K562 (cell line): ENCODE data around the gene SLC7A8. TPM values are rescaled to one million over a fixed set of nuclear protein-coding genes. Genes with fewer than 3 reads are reported as not detected.

Experiments
- BRCA1 ChIP-seq, 2 experiments: fragments of 450-650 bp in 1 of 2; sonication (generic) in 1 of 2; formaldehyde crosslinking in 1 of 2; IDR thresholded peaks; 2 replicates each; pipeline versions ENCODE4 v1.5.0 to v1.6.1; 2017 to 2020; ENCODE audit warnings: mild to moderate bottlenecking in 1 of 2, missing genetic modification reagents in 1 of 2
- CBFA2T3 ChIP-seq: fragments of 450-650 bp; IDR thresholded peaks from 2 replicates; pipeline ENCODE4 v1.6.1; 2017
- HLTF ChIP-seq: fragments of 450-650 bp; IDR thresholded peaks from 2 replicates; pipeline ENCODE4 v1.6.1; 2016
- PBX2 ChIP-seq, 2 experiments: IDR thresholded peaks in 1 of 2; conservative IDR thresholded peaks in 1 of 2; 2 replicates each; pipeline ENCODE4 v1.6.1; 2016; ENCODE audit warnings: low read depth in 2 of 2, mild to moderate bottlenecking in 1 of 2, missing compliant biosample characterization in 1 of 2, missing genetic modification characterization in 1 of 2, moderate library complexity in 1 of 2
- RUNX1 ChIP-seq: sonication (generic); IDR thresholded peaks from 2 replicates; pipeline ENCODE4 v1.6.1; 2016; ENCODE audit warnings: antibody characterized with exemption, low read depth
- ZNF644 ChIP-seq: fragments of 200-800 bp; sonication (Bioruptor generic); IDR thresholded peaks from 2 replicates; pipeline ENCODE4 v1.6.1; 2016; ENCODE audit warnings: low read depth, missing genetic modification characterization, missing compliant biosample characterization
- polyA plus RNA-seq, 8 experiments: library from polyadenylated mRNA; depleted of rRNA in 4 of 8; stranded (reverse) in 5 of 8; unstranded in 3 of 8; fragments of >200 nt; fragmentation: Nextera tagmentation in 2 of 8; fragmentation: Illumina TruSeq in 1 of 8; extraction: Ambion mirVana in 2 of 8; extraction: Trizol in 1 of 8; gene quantifications; 2 replicates each; pipeline versions ENCODE4 v1.2.1 to v1.2.3, GENCODE V29; 2011 to 2014; ENCODE audit warnings: inconsistent platforms in 1 of 8, missing spikeins in 1 of 8
- total RNA-seq, 7 experiments: library from RNA; depleted of rRNA in 6 of 7; stranded (reverse); fragments of >200 nt in 6 of 7; fragmentation: Illumina TruSeq in 2 of 7; extraction: Trizol in 2 of 7; gene quantifications; 2 replicates each; pipeline versions ENCODE4 v1.2.1 to v1.2.3, GENCODE V29; 2011 to 2021; ENCODE audit warnings: low replicate concordance in 1 of 7
- TF ChIP-seq, protein P1 (sequence below): fragments of 450-650 bp; IDR thresholded peaks from 2 replicates; pipeline ENCODE4 v1.6.1; 2016; ENCODE audit warnings: mild to moderate bottlenecking, moderate library complexity
- TF ChIP-seq, protein P2 (sequence below): sonication (generic); formaldehyde crosslinking; IDR thresholded peaks from 2 replicates; pipeline ENCODE4 v1.8.0; 2022; ENCODE audit warnings: mild to moderate bottlenecking, missing genetic modification reagents
- TF ChIP-seq, protein P3 (sequence below): IDR thresholded peaks from 2 replicates; pipeline ENCODE4 v1.6.1; 2012; ENCODE audit warnings: low read depth, low read length, improper control_type of control experiment, borderline replicate concordance

Gene SLC7A8
- total and polyA plus RNA-seq, 9 of the 15 experiments (the other 6 are each of a cell fraction or from before 2014, with no cell fraction given) = 2.0 to 33.0 (median 6.0) TPM

- TF ChIP-seq, protein P1, sequence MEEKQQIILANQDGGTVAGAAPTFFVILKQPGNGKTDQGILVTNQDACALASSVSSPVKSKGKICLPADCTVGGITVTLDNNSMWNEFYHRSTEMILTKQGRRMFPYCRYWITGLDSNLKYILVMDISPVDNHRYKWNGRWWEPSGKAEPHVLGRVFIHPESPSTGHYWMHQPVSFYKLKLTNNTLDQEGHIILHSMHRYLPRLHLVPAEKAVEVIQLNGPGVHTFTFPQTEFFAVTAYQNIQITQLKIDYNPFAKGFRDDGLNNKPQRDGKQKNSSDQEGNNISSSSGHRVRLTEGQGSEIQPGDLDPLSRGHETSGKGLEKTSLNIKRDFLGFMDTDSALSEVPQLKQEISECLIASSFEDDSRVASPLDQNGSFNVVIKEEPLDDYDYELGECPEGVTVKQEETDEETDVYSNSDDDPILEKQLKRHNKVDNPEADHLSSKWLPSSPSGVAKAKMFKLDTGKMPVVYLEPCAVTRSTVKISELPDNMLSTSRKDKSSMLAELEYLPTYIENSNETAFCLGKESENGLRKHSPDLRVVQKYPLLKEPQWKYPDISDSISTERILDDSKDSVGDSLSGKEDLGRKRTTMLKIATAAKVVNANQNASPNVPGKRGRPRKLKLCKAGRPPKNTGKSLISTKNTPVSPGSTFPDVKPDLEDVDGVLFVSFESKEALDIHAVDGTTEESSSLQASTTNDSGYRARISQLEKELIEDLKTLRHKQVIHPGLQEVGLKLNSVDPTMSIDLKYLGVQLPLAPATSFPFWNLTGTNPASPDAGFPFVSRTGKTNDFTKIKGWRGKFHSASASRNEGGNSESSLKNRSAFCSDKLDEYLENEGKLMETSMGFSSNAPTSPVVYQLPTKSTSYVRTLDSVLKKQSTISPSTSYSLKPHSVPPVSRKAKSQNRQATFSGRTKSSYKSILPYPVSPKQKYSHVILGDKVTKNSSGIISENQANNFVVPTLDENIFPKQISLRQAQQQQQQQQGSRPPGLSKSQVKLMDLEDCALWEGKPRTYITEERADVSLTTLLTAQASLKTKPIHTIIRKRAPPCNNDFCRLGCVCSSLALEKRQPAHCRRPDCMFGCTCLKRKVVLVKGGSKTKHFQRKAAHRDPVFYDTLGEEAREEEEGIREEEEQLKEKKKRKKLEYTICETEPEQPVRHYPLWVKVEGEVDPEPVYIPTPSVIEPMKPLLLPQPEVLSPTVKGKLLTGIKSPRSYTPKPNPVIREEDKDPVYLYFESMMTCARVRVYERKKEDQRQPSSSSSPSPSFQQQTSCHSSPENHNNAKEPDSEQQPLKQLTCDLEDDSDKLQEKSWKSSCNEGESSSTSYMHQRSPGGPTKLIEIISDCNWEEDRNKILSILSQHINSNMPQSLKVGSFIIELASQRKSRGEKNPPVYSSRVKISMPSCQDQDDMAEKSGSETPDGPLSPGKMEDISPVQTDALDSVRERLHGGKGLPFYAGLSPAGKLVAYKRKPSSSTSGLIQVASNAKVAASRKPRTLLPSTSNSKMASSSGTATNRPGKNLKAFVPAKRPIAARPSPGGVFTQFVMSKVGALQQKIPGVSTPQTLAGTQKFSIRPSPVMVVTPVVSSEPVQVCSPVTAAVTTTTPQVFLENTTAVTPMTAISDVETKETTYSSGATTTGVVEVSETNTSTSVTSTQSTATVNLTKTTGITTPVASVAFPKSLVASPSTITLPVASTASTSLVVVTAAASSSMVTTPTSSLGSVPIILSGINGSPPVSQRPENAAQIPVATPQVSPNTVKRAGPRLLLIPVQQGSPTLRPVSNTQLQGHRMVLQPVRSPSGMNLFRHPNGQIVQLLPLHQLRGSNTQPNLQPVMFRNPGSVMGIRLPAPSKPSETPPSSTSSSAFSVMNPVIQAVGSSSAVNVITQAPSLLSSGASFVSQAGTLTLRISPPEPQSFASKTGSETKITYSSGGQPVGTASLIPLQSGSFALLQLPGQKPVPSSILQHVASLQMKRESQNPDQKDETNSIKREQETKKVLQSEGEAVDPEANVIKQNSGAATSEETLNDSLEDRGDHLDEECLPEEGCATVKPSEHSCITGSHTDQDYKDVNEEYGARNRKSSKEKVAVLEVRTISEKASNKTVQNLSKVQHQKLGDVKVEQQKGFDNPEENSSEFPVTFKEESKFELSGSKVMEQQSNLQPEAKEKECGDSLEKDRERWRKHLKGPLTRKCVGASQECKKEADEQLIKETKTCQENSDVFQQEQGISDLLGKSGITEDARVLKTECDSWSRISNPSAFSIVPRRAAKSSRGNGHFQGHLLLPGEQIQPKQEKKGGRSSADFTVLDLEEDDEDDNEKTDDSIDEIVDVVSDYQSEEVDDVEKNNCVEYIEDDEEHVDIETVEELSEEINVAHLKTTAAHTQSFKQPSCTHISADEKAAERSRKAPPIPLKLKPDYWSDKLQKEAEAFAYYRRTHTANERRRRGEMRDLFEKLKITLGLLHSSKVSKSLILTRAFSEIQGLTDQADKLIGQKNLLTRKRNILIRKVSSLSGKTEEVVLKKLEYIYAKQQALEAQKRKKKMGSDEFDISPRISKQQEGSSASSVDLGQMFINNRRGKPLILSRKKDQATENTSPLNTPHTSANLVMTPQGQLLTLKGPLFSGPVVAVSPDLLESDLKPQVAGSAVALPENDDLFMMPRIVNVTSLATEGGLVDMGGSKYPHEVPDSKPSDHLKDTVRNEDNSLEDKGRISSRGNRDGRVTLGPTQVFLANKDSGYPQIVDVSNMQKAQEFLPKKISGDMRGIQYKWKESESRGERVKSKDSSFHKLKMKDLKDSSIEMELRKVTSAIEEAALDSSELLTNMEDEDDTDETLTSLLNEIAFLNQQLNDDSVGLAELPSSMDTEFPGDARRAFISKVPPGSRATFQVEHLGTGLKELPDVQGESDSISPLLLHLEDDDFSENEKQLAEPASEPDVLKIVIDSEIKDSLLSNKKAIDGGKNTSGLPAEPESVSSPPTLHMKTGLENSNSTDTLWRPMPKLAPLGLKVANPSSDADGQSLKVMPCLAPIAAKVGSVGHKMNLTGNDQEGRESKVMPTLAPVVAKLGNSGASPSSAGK = peak; percentile 64; the same call in 1 of the 2 replicates
- TF ChIP-seq HLTF = 0 out of 2 replicates have a peak, but pooled peaks have one; percentile 22
- no peak for TF ChIP-seq BRCA1 (IDR thresholded peaks at IDR 0.05)
- TF ChIP-seq BRCA1 (CRISPR knock-in tag; IDR thresholded peaks at IDR 0.05) = no peak
- TF ChIP-seq, protein P2, sequence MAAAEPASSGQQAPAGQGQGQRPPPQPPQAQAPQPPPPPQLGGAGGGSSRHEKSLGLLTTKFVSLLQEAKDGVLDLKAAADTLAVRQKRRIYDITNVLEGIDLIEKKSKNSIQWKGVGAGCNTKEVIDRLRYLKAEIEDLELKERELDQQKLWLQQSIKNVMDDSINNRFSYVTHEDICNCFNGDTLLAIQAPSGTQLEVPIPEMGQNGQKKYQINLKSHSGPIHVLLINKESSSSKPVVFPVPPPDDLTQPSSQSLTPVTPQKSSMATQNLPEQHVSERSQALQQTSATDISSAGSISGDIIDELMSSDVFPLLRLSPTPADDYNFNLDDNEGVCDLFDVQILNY = no peak
- TF ChIP-seq ZNF644 (tag) = no peak
- TF ChIP-seq PBX2 (CRISPR knock-in tag; IDR thresholded peaks at IDR 0.05; ENCODE audit: low read depth) = no peak
- TF ChIP-seq PBX2 (tag; conservative IDR thresholded peaks at IDR 0.05; ENCODE audit: low read depth) = peak; percentile 74
- TF ChIP-seq CBFA2T3 = peak; percentile 51
- TF ChIP-seq, protein P3, sequence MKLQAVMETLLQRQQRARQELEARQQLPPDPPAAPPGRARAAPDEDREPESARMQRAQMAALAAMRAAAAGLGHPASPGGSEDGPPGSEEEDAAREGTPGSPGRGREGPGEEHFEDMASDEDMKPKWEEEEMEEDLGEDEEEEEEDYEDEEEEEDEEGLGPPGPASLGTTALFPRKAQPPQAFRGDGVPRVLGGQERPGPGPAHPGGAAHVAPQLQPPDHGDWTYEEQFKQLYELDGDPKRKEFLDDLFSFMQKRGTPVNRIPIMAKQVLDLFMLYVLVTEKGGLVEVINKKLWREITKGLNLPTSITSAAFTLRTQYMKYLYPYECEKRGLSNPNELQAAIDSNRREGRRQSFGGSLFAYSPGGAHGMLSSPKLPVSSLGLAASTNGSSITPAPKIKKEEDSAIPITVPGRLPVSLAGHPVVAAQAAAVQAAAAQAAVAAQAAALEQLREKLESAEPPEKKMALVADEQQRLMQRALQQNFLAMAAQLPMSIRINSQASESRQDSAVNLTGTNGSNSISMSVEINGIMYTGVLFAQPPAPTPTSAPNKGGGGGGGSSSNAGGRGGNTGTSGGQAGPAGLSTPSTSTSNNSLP = no peak
- no peak for TF ChIP-seq RUNX1
Observed at GRCh38 chr14:23160924-23161522, 22.4 kb downstream of the SLC7A8 start (continued).
